Hepatocyte (in vitro differentiated cells): ENCODE results near the gene AGAP2. TPM values are rescaled to one million over a fixed set of nuclear protein-coding genes. Genes with fewer than 3 reads are reported as not detected.
A peak's percentile ranks its signal among the peaks of the same experiment; 100 is the strongest.

Experiments
- DNase-seq: peaks from one replicate; pipeline ENCODE4 v3.0.0-alpha.2; 2016; ENCODE audit warnings: low spot score
- H2AFZ ChIP-seq: fragments of 200-600 bp; sonication (generic); 2 replicates; pipeline ENCODE4 v1.6.0; 2016; ENCODE audit warnings: antibody characterized with exemption, mild to moderate bottlenecking
- H3K27ac ChIP-seq: fragments of 200-600 bp; sonication (generic); 2 replicates; pipeline ENCODE4 v1.5.1; 2016; ENCODE audit warnings: mild to moderate bottlenecking
- H3K27me3 ChIP-seq: fragments of 200-600 bp; sonication (generic); 2 replicates; pipeline ENCODE4 v1.6.1; 2016
- H3K36me3 ChIP-seq: fragments of 200-600 bp; sonication (generic); replicated peaks from 2 replicates; pipeline ENCODE4 v1.5.1; 2016; ENCODE audit warnings: low read depth; ENCODE audit not compliant: insufficient read depth
- H3K4me1 ChIP-seq: fragments of 200-600 bp; sonication (generic); 2 replicates; pipeline ENCODE4 v1.5.1; 2016; ENCODE audit warnings: mild to moderate bottlenecking, moderate library complexity; ENCODE audit not compliant: insufficient read depth
- H3K4me2 ChIP-seq: fragments of 200-600 bp; sonication (generic); 2 replicates; pipeline ENCODE4 v1.6.0; 2016
- H3K4me3 ChIP-seq: fragments of 200-600 bp; sonication (generic); 2 replicates; pipeline ENCODE4 v1.5.1; 2016; ENCODE audit warnings: mild to moderate bottlenecking
- H3K79me2 ChIP-seq: fragments of 200-600 bp; sonication (generic); 2 replicates; pipeline ENCODE4 v1.6.0; 2017; ENCODE audit warnings: mild to moderate bottlenecking
- H3K9me2 ChIP-seq: fragments of 200-600 bp; sonication (generic); replicated peaks from 2 replicates; pipeline ENCODE4 v1.6.0; 2017; ENCODE audit warnings: mild to moderate bottlenecking; ENCODE audit not compliant: insufficient read depth
- H3K9me3 ChIP-seq: fragments of 200-600 bp; sonication (generic); 2 replicates; pipeline ENCODE4 v1.5.1; 2016; ENCODE audit warnings: low read depth, mild to moderate bottlenecking
- H4K20me1 ChIP-seq: fragments of 200-600 bp; sonication (generic); 2 replicates; pipeline ENCODE4 v1.6.0; 2016; ENCODE audit warnings: mild to moderate bottlenecking; ENCODE audit not compliant: insufficient read depth, poor library complexity, severe bottlenecking
- EZH2 ChIP-seq: fragments of 200-600 bp; sonication (generic); IDR thresholded peaks from 2 replicates; pipeline ENCODE4 v1.6.1; 2016; ENCODE audit warnings: antibody characterized with exemption, mild to moderate bottlenecking, borderline replicate concordance
- EZH2phosphoT487 ChIP-seq: fragments of 200-600 bp; sonication (generic); IDR thresholded peaks from one replicate; pipeline ENCODE4 v1.6.1; 2018; ENCODE audit warnings: antibody characterized with exemption, mild to moderate bottlenecking, low read depth, moderate library complexity; ENCODE audit not compliant: unreplicated experiment, severe bottlenecking
- WGBS: methylation state at CpG from one replicate; pipeline ENCODE4 v1.1.6; 2016; ENCODE audit warnings: low lambda C conversion rate; ENCODE audit errors: missing lambda C conversion rate; 5-methylcytosine and 5-hydroxymethylcytosine counted together
- polyA plus RNA-seq: library from polyadenylated mRNA; unstranded; fragments of >200 nt; fragmentation: Nextera tagmentation; extraction: Ambion mirVana; gene quantifications from 2 replicates; pipeline ENCODE4 v1.2.1, GENCODE V29; 2016
- total RNA-seq: library from RNA; depleted of rRNA; stranded (reverse); fragments of >200 nt; gene quantifications from 2 replicates; pipeline ENCODE4 v1.2.3, GENCODE V29; 2014
- TF ChIP-seq, protein P1 (sequence below): fragments of 200-600 bp; sonication (generic); IDR thresholded peaks from 2 replicates; pipeline ENCODE4 v1.5.1; 2016; ENCODE audit warnings: antibody characterized with exemption, mild to moderate bottlenecking; ENCODE audit not compliant: poor library complexity

The AGAP2 gene
- total and polyA plus RNA-seq, 2 experiments from 2014 or later, result 0.04 to 0.33 TPM

DNA sequence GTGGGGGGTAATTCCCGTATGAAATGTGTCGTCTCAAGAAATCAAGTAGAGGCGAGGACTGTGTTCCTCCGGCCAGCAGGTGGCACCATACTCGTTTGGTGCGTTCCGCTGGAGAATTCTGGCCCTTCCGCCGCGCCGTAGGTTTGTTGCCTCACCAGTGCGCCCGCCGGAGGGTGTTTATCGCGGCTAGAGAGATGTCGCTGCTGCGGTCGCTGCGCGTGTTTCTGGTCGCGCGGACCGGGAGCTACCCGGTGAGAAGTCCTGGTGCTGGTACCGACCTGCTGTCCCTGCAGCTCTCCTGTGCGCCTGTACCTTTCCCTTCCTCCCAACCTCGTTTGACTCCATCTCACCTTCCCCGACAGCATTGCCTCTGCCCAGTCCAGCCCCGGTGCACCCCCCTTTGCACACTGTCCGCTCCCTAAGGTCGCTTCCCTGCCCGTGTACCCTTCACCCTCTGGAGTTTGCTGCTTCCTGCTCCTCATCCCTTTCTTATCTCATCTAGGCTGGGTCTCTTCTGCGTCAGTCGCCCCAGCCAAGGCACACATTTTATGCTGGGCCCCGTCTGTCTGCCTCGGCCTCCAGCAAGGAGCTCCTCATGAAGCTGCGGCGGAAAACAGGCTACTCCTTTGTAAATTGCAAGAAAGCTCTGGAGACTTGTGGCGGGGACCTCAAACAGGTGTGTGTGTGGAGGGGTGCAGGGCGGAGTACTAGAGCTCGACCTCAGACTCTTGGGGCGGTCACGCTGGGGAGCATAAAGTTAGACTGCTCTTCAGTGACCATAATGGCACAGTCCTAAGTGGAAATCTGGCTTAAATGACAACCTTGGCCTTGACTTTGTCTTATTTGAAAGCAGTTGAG is 44.3 kb upstream of the AGAP2 start, which contains the start of gene TSFM:
TSS of gene TSFM (plus strand) at position 180 of the 858 bp plus-strand sequence. CDS start at position 195, 15 bp downstream.
- Histone ChIP-seq H3K9me2 (no peaks in the 10 kb centered on the region), H3K4me1 (peaks cover 8% of the 10 kb centered on the region), H3K9me3 (no peaks in the 10 kb centered on the region), H2AFZ (peak within 1 kb of the TSS; percentile 76), H3K27me3 (no peaks in the 10 kb centered on the region), H3K4me2 (peak within 1 kb of the TSS; percentile 90), H3K79me2 (peaks cover 26% of the 10 kb centered on the region), H3K27ac (peak within 1 kb of the TSS; percentile 43), H3K4me3 (peak within 1 kb of the TSS; percentile 95), H4K20me1 (peaks cover 3% of the 10 kb centered on the region), H3K36me3 (no peaks in the 10 kb centered on the region)
- DNase-seq, result peak; percentile 97
- 3% methylated on average over 41 of the region's 45 CpGs for WGBS
- TF ChIP-seq EZH2phosphoT487, result no peak
- TF ChIP-seq, protein P1, sequence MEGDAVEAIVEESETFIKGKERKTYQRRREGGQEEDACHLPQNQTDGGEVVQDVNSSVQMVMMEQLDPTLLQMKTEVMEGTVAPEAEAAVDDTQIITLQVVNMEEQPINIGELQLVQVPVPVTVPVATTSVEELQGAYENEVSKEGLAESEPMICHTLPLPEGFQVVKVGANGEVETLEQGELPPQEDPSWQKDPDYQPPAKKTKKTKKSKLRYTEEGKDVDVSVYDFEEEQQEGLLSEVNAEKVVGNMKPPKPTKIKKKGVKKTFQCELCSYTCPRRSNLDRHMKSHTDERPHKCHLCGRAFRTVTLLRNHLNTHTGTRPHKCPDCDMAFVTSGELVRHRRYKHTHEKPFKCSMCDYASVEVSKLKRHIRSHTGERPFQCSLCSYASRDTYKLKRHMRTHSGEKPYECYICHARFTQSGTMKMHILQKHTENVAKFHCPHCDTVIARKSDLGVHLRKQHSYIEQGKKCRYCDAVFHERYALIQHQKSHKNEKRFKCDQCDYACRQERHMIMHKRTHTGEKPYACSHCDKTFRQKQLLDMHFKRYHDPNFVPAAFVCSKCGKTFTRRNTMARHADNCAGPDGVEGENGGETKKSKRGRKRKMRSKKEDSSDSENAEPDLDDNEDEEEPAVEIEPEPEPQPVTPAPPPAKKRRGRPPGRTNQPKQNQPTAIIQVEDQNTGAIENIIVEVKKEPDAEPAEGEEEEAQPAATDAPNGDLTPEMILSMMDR, result peak; percentile 95
- no peak for TF ChIP-seq EZH2

DNA sequence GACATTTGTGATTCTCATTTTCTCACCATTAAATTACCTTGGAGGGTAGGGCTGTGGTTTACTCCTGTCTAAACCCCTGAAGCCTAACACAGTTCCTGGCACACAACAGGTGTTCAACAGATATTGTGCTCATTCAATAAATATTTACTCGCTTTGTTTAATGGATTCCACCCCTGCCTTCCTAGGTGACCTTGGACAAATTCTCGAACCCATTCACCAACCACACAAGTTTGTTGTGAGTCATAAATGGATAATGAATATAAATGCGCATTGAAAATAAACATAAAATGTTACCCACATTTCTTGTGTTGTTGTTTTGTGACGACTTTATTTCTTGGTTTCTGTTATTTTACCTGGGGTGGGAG is 43.7 kb upstream of the AGAP2 start:
- H3K79me2 ChIP-seq, result peaks cover 26% of the 10 kb centered on the region
- H4K20me1 ChIP-seq, result peaks cover 3% of the 10 kb centered on the region
- TF ChIP-seq EZH2, result no peak
- TF ChIP-seq, protein P1, result no peak
- no peak for TF ChIP-seq EZH2phosphoT487
- no peaks in the 10 kb centered on the region for H3K27me3 ChIP-seq
- H3K27ac ChIP-seq, result no peak overlapping the region
- H3K9me2 ChIP-seq, result no peaks in the 10 kb centered on the region
- peak overlapping the region; percentile 5 for H2AFZ ChIP-seq
- H3K4me1 ChIP-seq, result peaks cover 8% of the 10 kb centered on the region
- no peaks in the 10 kb centered on the region for H3K9me3 ChIP-seq
- DNase-seq, result no peak
- 27% methylated on average over 4 of the region's 4 CpGs for whole genome bisulfite sequencing
- H3K36me3 ChIP-seq, result no peaks in the 10 kb centered on the region
- H3K4me2 ChIP-seq, result peak overlapping the region; percentile 40
- H3K4me3 ChIP-seq, result no peak overlapping the region

DNA sequence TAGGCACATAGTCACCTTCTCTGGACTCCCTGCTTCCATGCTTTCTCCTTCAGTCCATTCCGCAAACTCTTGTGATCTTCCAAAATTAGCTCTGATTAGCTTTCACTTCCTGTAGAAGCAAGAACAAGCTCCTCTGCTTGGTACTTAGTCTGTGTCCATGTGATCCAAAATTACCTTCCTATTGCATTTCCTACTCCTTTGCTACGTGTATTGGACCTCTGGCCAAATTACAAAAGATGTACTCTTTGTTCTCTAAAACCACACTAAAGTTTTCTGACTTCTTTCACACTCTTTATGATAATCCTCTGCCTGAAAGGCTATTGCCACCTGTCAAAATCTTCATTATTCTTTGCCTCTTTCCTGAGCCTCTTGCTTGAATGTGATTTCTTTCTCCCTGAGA is 43.3 kb upstream of the AGAP2 start:
- Histone ChIP-seq H4K20me1 (peaks cover 3% of the 10 kb centered on the region), H3K9me3 (no peaks in the 10 kb centered on the region), H3K4me1 (peaks cover 8% of the 10 kb centered on the region), H3K79me2 (peaks cover 26% of the 10 kb centered on the region), H3K9me2 (no peaks in the 10 kb centered on the region), H3K27me3 (no peaks in the 10 kb centered on the region), H3K4me2 (no peak overlapping the region), H3K4me3 (no peak overlapping the region), H3K36me3 (no peaks in the 10 kb centered on the region), H3K27ac (no peak overlapping the region), H2AFZ (peak overlapping the region; percentile 5)
- TF ChIP-seq, protein P1, result no peak
- TF ChIP-seq EZH2phosphoT487, result no peak
- TF ChIP-seq EZH2, result no peak
- DNase-seq, result no peak
- 79% methylated on average over 2 of the region's 2 CpGs for whole genome bisulfite sequencing
